Embryonic facial prominence (tissue), 1 donor: ENCODE measurements around the gene RUFY2.

Experiments used
- DNase-seq: peaks from one replicate; pipeline ENCODE4 v3.0.0-alpha.2; 2016; ENCODE audit errors: extremely low spot score

The RUFY2 gene

GRCh38 chr10:68364101-68364886, 42.8 kb downstream of the RUFY2 start:
- DNase-seq, result no peak

- no peak for DNase-seq
Measured at GRCh38 chr10:68362590-68362989, 44.5 kb downstream of the RUFY2 start.

GRCh38 chr10:68359189-68359588, 47.9 kb downstream of the RUFY2 start:
- DNase-seq, result no peak

GRCh38 chr10:68353537-68353936, 53.5 kb downstream of the RUFY2 start:
- DNase-seq, result no peak

DNA sequence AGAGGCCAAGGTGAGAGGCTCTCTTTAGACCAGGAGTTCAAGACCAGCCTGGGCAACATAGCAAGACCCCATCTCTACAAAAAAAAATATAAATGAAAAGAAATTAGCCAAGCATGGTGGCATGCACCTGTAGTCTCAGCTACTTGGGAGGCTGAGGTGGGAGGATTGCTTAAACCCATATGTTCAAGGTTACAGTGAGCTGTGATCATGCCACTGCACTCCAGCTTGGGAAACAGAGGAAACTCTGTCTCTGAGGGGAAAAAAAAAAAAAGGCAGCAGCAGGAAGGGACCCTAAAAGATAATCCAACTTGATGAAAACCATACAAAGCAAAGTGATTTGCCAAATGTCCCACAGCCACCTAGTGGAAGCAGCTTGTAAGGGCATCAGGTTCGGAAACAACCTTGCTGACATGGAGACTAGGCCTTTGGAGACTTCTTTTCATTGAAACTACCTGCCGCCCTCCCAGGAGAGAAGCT, 58.8 kb downstream of the RUFY2 start:
- no peak for DNase-seq

DNA sequence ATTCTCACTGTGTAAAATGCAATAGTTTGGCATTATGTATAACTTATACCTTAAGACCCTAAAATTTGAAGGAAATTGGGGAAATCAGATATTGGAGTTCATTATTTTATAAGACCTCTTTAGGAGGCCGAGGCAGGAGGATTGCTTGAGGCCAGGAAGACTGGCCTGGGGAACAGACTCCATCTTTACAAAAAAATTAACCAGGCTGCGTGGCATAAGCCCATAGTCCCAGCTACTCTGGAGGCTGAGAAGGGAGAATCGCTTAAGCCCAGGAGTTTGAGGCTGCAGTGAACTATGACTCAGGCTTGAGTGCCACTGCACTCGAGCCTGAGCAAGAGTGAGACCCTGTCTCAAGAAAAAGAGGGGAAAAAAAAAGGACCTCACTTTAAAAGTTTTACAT, 60.3 kb downstream of the RUFY2 start:
- no peak for DNase-seq

DNA sequence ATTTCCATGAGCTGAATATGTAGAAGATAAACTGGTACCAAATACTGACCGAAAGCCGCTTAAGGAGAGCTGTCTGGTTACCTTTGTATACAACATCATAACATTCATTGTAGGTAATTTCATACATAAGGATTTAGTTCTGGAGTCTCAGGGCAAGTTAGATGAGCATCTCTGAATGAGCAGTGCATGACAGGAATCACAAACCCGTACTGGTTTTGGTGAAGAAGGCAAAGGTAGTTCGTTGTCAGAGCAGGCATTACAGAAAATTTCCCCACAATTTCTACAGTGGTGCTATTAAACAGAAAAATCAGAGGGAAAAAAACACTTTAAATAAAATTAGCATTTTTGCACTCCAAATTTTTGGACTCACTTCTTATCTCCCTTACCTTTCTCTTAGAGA, 61.5 kb downstream of the RUFY2 start:
- no peak for DNase-seq

- no peak for DNase-seq
Measured at GRCh38 chr10:68342909-68343516, 64.1 kb downstream of the RUFY2 start.

- DNase-seq, result no peak
Measured at GRCh38 chr10:68340358-68341080, 66.6 kb downstream of the RUFY2 start.

DNA sequence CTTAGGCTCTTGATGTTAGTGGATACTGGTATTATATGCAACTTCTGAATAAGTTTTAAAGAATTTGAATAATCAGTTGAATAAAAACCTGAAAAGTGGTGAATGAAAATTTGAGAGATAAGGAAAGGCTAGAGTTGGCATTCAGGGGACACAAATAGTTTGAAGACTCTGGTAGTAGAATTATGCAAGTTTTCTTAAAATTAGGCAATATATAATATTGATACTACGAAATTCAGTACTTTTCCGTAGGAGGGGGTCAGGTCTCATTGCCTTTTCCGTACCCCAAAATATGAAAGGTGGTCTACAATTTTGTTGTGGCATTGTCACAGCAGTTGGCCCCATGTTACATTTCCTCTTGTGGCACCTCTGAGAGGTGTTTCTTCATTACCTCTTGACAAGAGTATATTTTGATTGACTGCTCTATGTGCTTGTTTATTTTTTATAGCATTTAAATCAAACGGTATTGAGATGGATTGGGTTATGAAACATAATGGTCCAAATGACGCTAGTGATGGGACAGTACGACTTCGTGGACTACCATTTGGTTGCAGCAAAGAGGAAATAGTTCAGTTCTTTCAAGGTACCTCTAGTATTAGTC, 70.2 kb downstream of the RUFY2 start:
- no peak for DNase-seq

- DNase-seq, result no peak
Measured at GRCh38 chr10:68334672-68335467, 72.2 kb downstream of the RUFY2 start.

DNA sequence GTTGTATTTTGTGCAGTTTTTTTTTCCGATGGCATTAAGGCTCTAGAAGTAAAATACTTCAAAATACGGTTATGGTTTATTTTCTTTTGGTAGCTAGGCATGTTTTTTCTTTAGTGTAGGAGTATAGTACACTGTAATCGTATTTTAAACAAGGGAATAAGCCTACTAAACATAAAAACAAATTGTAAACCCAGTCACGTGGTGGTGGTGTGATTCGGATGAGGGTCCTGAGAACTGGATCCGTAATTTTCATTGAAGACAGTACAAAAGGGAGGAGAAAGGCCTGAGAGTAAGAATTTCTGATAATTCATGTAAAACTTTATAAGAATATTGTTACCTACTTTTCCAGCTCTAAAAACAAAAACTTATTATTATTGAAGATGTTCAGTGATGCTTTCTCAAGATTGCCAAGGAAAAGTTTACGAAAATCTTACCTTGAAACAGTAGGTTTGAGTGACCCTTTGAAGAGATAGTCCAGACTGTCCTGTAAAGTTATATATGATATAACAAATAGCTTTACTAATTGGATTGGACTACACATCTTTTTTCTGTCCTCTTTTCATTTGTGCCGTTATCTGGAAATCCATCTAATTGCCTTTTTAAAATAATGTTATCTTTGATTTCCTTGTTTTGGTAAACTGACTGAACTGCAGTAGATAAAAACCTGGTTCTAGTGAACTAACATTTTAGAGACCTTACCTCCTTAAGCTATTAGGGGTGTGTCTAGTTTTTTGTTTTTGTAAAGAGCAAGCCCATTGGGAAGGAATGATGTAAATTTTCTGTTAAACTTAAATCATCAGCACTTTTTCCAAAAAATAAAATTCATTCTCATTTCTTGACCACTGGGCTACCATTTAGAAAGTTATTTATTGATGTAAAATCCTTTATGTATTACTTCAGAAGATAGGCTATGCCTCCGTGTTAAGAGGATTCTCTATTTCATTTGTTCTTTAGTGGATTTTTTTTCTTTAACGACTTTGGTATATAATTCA, 73.3 kb downstream of the RUFY2 start:
- no peak for DNase-seq

GRCh38 chr10:68333058-68333395, 74.0 kb downstream of the RUFY2 start:
- DNase-seq, result no peak

DNA sequence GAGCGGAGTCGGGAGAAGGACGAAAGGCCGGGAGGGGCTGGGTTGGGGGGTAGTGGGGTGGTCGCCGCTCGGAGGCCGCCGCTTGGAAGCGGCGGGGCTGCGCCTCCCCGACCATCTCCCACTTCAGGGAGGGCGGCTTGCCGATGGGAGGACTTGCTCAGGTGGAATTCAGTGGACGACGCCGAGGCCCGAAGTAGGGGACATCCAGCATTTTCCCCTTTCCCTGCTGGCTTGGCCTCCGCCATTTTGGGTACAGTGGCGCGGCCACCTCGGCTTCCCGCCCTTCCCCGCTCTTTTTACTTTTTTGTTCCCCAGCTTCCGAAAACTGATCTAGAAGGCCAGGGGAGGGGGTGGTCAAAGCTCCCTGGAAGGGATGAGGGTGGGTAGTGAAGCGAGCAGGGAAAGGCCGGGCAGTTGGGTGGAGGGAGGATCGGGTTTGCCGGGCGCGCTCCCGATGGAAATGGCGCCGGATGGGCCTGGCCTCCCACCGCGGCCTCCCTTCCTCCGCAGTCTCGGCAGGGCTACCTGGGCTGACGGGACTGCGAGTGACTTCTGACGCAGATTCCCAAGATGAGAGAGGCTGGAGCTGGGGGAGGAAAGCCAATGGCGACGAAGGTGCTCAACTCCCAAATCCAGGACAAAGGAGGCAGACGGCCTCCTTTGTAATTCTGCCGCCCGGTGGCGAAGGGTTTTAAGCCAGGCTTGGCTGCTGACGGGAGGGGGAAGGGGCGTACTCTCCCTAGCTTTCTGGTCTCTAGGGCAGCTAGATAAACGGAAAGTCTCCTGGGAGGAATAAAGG, 74.6 kb downstream of the RUFY2 start, which contains the start of gene PBLD:
Gene PBLD (minus strand): TSS at position 670 of the 799 bp plus-strand sequence. CDS start 26,084 bp downstream, outside the sequence.
- peak; percentile 79 for DNase-seq

- DNase-seq, result peak; percentile 97
Measured at GRCh38 chr10:68331455-68332258, 75.4 kb downstream of the RUFY2 start, which contains the start of gene HNRNPH3. TSS of gene HNRNPH3 (plus strand) at chr10:68332064. CDS start at chr10:68337222, 5,158 bp downstream.

GRCh38 chr10:68330852-68331454, 76.1 kb downstream of the RUFY2 start:
- no peak for DNase-seq

DNA sequence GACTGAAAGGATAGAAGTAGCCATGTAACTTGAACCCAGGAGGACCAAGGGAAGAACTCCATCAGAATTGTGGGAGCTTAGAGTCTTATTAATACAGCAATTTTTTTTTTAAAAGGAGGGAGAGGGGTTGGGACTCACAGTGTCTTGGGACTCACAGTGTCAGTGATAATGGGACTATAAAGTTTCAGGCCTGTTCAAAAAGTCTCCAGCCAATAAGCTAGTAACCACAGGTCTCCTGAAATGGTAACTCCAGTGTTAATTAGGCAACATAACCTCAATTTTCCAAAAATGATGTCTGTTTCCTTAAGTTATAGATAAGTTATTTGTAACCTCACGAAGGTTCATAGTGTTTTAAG, 77.6 kb downstream of the RUFY2 start:
- no peak for DNase-seq
